ENCODE measurements around the gene KLHL21. TPM values are rescaled to one million over a fixed set of nuclear protein-coding genes. Genes with fewer than 3 reads are reported as not detected.
A peak's percentile ranks its signal among the peaks of the same experiment; 100 is the strongest.

The KLHL21 gene
- total and polyA plus RNA-seq, 9 of the 15 experiments (the other 6 are each of a cell fraction or from before 2014, with no cell fraction given) = 2.1 to 42.1 (median 17.5) TPM

GRCh38 chr1:6612641-6613360 is 10.1 kb upstream of the KLHL21 start (continued):
- TF ChIP-seq ZBTB9 (CRISPR knock-in tag; IDR thresholded peaks at IDR 0.05) = no peak
- TF ChIP-seq POLR2AphosphoS2 (IDR thresholded peaks at IDR 0.05; ENCODE audit: low read length) = no peak
- TF ChIP-seq ZNF449 (CRISPR knock-in tag; IDR thresholded peaks at IDR 0.05) = no peak
- no peak for TF ChIP-seq GABPB2 (CRISPR knock-in tag; conservative IDR thresholded peaks at IDR 0.05)
- no peak for TF ChIP-seq ZNF695 (CRISPR knock-in tag; IDR thresholded peaks at IDR 0.05)
- TF ChIP-seq TFE3 (CRISPR knock-in tag; IDR thresholded peaks at IDR 0.05) = no peak
- TF ChIP-seq REST (IDR thresholded peaks at IDR 0.05; ENCODE audit: borderline replicate concordance) = no peak
- TF ChIP-seq REST (CRISPR knock-in tag; IDR thresholded peaks at IDR 0.05; ENCODE audit: low read depth) = no peak
- no peak for TF ChIP-seq DDX20 (tag; IDR thresholded peaks at IDR 0.05; ENCODE audit: low read depth)
- no peak for TF ChIP-seq BMI1 (IDR thresholded peaks at IDR 0.05; ENCODE audit: low read length)
- no peak for TF ChIP-seq CGGBP1 (CRISPR knock-in tag; IDR thresholded peaks at IDR 0.05)
- TF ChIP-seq MTF1 (CRISPR knock-in tag; IDR thresholded peaks at IDR 0.05; ENCODE audit: borderline replicate concordance) = no peak
- TF ChIP-seq HDAC1 (IDR thresholded peaks at IDR 0.05) = peak in 1 of 2 experiments; percentile 69; a peak in 2 of 4 replicates
- no peak for TF ChIP-seq LARP7 (IDR thresholded peaks at IDR 0.05)
- TF ChIP-seq ZNF507 (tag; conservative IDR thresholded peaks at IDR 0.05) = no peak
